GM18873 (cell line): ENCODE measurements around the gene SUSD4.

Experiments
- ATAC-seq: cut with Tn5 transposase; IDR thresholded peaks from one replicate; pipeline ENCODE4 v1.9.1; 2021; ENCODE audit warnings: mild to moderate bottlenecking, moderate library complexity, moderate number of reproducible peaks; ENCODE audit not compliant: unreplicated experiment, low FRiP score

The SUSD4 gene

GRCh38 chr1:223201967-223202366 is 162.0 kb downstream of the SUSD4 start:
- ATAC-seq, result no peak

GRCh38 chr1:223200903-223201302 is 163.1 kb downstream of the SUSD4 start:
- no peak for ATAC-seq

- no peak for ATAC-seq
Observed at GRCh38 chr1:223199094-223199647, 164.8 kb downstream of the SUSD4 start.

DNA sequence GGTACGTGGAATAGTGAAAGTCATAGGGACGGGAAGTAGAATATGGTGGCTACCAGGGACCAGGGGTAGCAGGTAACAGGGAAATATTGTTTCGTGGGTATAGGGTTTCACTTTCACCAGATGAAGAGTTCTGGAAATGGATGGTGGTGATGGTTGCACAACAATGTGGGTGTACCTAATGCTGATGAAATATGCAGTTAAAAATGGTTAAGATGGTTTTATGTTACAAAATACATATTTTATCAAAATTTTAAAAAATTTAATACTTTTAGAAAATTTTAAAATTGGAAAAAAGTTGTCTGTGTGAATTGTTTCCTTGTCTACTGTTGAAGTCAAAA is 165.4 kb downstream of the SUSD4 start:
- no peak for ATAC-seq

GRCh38 chr1:223197923-223198627 is 165.9 kb downstream of the SUSD4 start:
- no peak for ATAC-seq

DNA sequence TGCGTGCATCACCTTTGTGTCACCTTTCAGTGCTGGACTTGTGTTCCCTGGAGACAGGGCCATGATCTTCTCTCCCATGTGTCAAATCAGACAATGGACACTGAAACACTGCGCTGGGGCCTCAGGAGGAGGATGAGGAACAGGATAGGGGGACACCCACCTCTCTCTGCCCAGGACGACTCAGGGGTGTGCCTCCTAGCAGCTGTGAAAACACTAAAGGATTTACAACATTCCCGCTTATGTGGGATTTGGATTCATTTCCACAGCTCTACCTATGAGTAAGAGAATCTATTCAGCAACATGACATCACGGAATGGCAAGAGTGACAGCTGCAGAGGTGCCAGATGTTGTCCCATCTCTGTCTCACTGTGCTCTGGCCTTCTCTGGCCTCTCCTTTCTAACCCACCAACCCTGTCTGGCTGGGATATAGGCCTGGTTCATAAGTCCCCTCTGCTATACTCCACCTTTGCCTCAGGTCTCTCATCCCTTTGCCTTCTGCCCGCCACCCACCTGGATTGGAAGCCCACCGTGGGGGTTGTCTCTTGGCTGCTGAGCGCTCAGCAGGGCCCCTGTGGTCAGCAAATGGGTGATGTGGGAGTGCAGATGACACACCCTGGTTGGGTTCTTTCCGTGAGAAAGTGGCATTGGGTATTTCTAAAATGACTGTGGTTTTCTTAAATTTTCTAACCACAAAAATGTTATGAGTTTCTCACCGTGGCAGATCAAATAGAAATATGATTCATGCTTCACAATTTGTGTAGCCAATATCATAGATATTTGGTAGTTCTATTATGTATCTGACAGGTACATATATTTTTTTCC is 173.9 kb downstream of the SUSD4 start:
- no peak for ATAC-seq

DNA sequence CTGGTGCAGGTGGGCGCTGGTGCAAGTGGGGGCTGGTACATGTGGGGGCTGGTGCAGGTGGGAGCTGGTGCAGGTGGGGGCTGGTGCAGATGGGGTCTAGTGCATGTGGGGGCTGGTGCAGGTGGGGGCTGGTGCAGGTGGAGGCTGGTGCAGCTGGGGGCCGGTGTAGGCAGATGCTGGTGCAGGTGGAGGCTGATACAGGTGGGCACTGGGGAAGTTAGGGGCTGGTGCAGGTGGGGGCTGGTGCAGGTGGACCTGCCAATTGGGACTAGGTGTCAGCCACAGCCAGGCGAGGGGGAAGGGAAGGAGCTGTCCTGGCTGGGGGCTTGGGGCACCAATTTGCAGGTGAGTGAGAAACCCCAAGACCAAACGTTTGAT is 174.5 kb downstream of the SUSD4 start:
- no peak for ATAC-seq

DNA sequence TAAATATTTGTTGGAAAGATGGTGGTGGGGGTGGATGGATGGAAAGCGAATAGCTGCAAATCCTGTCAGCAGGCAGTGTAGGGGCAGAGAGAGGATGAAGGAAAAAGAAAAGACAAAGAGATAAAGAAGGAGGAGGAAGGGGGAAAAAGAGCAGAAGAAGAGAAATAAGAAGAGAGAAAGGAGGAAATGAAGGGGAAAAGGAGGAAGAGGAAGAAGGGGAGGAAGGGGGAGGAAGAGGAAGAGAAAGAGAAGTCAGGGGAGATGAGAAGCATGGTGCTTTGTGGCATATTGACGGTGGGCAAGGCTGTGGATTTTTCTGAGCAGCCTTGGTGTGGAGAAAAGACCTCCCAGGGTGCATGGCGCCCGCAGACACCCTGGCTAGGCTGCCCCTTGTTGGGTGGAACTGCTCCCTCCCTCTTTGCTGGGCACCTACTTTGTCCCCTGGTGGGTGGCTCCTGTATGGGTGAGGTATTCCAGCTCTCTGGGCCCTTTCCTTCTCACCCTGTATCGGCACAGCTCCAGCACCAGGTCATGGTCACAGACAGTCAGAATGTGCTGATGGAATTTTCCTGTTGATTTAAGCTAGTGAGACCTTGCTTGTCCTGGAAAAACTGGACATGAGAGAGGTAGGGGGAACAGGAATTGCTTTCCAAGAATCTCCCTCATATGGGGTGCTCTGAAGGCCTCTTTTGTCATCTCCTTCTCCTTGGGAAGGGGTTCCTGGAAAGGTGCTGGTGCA is 175.2 kb downstream of the SUSD4 start:
- no peak for ATAC-seq

DNA sequence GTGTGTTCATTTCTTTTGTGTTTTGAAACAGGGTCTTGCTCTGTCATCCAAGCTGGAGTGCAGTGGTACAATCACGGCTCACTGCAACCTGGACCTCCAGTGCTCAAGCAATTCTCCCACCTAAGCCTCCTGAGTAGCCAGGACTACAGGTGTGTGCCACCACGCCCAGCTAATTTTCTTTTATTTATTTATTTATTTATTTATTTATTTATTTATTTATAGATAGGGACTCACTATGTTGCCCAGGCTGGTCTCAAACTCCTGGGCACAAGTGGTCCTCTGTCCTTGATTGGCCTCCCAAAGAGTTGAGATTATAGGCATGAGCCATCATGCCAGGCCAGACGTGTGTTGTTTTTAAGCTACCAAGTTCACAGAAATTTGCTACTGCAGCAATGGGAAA is 177.2 kb downstream of the SUSD4 start:
- ATAC-seq, result no peak

GRCh38 chr1:223183268-223183862 is 180.6 kb downstream of the SUSD4 start:
- no peak for ATAC-seq

- no peak for ATAC-seq
Observed at GRCh38 chr1:223180731-223181321, 183.2 kb downstream of the SUSD4 start.

GRCh38 chr1:223179786-223180185 is 184.2 kb downstream of the SUSD4 start:
- ATAC-seq, result no peak

DNA sequence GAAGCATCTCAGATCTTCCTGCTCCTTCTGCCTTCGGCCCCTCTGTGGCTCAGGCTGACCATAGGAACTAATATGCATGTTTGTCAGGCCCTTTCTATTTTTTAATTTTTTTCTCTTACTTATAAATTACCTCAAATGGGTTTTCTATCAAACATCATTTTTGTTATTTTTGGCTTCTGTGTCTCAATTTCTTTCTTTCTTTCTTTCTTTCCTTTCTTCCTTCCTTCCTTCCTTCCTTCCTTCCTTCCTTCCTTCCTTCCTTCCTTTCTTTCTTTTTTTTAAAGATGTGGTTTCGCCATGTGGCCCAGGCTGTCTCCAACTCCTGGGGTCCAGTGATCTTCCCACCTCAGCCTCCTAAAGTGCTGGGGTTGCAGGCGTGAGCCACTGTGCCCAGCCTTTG is 184.7 kb downstream of the SUSD4 start:
- ATAC-seq, result no peak

DNA sequence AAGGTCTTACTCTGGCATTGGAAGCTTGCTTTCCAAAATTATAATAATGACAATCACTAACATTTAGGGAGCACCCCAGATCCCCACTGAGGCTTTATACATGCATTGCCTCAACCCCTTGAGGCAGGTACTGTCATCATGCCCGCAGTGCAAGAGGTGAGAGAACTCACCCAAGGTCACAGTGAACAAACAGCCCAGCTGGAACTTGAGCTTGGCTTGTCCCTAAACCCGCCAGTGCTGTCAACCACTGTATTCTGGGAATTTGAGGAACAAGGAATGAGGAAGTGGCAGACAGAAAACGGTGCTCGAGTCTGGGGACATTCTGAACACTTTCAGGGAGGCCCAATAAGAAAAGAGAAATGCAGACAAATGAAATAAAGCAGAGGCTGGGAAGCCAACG is 186.3 kb downstream of the SUSD4 start:
- ATAC-seq, result no peak

GRCh38 chr1:223176437-223176836 is 187.5 kb downstream of the SUSD4 start:
- ATAC-seq, result no peak

GRCh38 chr1:223175633-223176032 is 188.3 kb downstream of the SUSD4 start:
- no peak for ATAC-seq

- ATAC-seq, result no peak
Observed at GRCh38 chr1:223175032-223175431, 188.9 kb downstream of the SUSD4 start.
